ENCODE results near the gene EHD3. TPM values are rescaled to one million over a fixed set of nuclear protein-coding genes. Genes with fewer than 3 reads are reported as not detected.
A peak's percentile ranks its signal among the peaks of the same experiment; 100 is the strongest.

Gene EHD3
- total and polyA plus RNA-seq, 10 donors, result 4.6 to 27.2 (median 14.2) TPM

GRCh38 chr2:31267437-31268120, 33.6 kb downstream of the EHD3 start:
- Histone ChIP-seq H3K27me3 (replicated peaks in 1 of 7) (no peaks in the 10 kb centered on the region), H3K36me3 (peaks cover 0 to 51% (median 6%) of the 10 kb centered on the region in 6 donors), H3K9me3 (no peaks in the 10 kb centered on the region), H3K27ac (no peak overlapping the region), H3K4me1 (peaks cover 0 to 16% (median 0%) of the 10 kb centered on the region in 6 donors), H3K4me3 (no peak overlapping the region)
- no peak for DNase-seq
- TF ChIP-seq, protein P1, sequence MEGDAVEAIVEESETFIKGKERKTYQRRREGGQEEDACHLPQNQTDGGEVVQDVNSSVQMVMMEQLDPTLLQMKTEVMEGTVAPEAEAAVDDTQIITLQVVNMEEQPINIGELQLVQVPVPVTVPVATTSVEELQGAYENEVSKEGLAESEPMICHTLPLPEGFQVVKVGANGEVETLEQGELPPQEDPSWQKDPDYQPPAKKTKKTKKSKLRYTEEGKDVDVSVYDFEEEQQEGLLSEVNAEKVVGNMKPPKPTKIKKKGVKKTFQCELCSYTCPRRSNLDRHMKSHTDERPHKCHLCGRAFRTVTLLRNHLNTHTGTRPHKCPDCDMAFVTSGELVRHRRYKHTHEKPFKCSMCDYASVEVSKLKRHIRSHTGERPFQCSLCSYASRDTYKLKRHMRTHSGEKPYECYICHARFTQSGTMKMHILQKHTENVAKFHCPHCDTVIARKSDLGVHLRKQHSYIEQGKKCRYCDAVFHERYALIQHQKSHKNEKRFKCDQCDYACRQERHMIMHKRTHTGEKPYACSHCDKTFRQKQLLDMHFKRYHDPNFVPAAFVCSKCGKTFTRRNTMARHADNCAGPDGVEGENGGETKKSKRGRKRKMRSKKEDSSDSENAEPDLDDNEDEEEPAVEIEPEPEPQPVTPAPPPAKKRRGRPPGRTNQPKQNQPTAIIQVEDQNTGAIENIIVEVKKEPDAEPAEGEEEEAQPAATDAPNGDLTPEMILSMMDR (IDR thresholded peaks at IDR 0.05 in 8 of 11, conservative IDR thresholded peaks at IDR 0.05 in 3 of 11), result no peak
- TF ChIP-seq POLR2AphosphoS5 (IDR thresholded peaks at IDR 0.05) (no peak), POLR2A (IDR thresholded peaks at IDR 0.05) (no peak)
- 88 to 97% (median 90%) methylated on average over 8 of the region's 8 CpGs for WGBS, 5 donors
- intact Hi-C loops (cut with DNase I; ENCODE audit: low total_unique reads), result no loop called here

- WGBS, 5 donors, result 89 to 100% (median 92%) methylated on average over 2 of the region's 2 CpGs
- Histone ChIP-seq H3K4me3 (no peak overlapping the region), H3K36me3 (peaks cover 0 to 43% (median 6%) of the 10 kb centered on the region in 6 donors), H3K4me1 (peaks cover 0 to 16% (median 2%) of the 10 kb centered on the region in 6 donors), H3K27me3 (replicated peaks in 1 of 7) (no peaks in the 10 kb centered on the region), H3K27ac (no peak overlapping the region), H3K9me3 (no peaks in the 10 kb centered on the region)
- DNase-seq, result no peak
- intact Hi-C loops (cut with DNase I; ENCODE audit: low total_unique reads), result no loop called here
- TF ChIP-seq POLR2AphosphoS5 (IDR thresholded peaks at IDR 0.05) (no peak), POLR2A (IDR thresholded peaks at IDR 0.05) (no peak)
- TF ChIP-seq, protein P1 (IDR thresholded peaks at IDR 0.05 in 8 of 11, conservative IDR thresholded peaks at IDR 0.05 in 3 of 11), result no peak
These were observed 34.4 kb downstream of the EHD3 start for GRCh38 chr2:31268344-31268743.

- TF ChIP-seq, protein P1 (IDR thresholded peaks at IDR 0.05 in 8 of 11, conservative IDR thresholded peaks at IDR 0.05 in 3 of 11), result no peak
- no peak for TF ChIP-seq POLR2AphosphoS5 (IDR thresholded peaks at IDR 0.05)
- TF ChIP-seq POLR2A (IDR thresholded peaks at IDR 0.05), result no peak
- H3K27me3 ChIP-seq (replicated peaks in 1 of 7), result no peaks in the 10 kb centered on the region
- peaks cover 0 to 37% (median 6%) of the 10 kb centered on the region in 6 donors for H3K36me3 ChIP-seq
- 72 to 81% (median 76%) methylated on average over 4 of the region's 4 CpGs for WGBS, 5 donors
- H3K4me1 ChIP-seq, result peaks cover 0 to 16% (median 3%) of the 10 kb centered on the region in 6 donors
- intact Hi-C loops (cut with DNase I; ENCODE audit: low total_unique reads), result no loop called here
- DNase-seq, result no peak
- H3K4me3 ChIP-seq, result no peak overlapping the region
- no peaks in the 10 kb centered on the region for H3K9me3 ChIP-seq
- peak overlapping the region in 1 of 8 donors; percentile 4 for H3K27ac ChIP-seq
These were observed 35.1 kb downstream of the EHD3 start for GRCh38 chr2:31269087-31269486.

DNA sequence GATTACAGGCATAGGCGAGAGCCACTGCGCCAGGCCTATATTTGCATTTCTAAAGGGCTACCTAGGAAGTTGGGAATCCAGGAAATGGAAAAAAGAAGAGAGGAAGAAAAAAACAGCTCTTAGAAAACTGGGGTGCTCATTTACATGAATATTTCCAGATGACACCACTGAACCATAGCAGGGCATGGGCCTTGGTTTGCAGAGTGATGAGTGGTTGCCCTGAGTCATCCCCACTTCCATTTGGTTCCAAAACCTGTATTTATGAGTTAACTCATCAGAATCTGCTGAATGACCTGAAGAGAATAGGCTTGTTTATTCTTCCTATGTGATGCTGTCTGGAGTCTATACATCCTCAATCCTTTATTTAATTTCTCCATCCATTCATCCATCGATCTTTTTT, 36.2 kb downstream of the EHD3 start:
- Histone ChIP-seq H3K9me3 (no peaks in the 10 kb centered on the region), H3K4me1 (peaks cover 0 to 21% (median 3%) of the 10 kb centered on the region in 6 donors), H3K27ac (peak overlapping the region in 2 of 8 donors; percentile 30 to 42), H3K36me3 (peaks cover 0 to 32% (median 6%) of the 10 kb centered on the region in 6 donors), H3K4me3 (no peak overlapping the region), H3K27me3 (replicated peaks in 1 of 7) (peaks cover 0 to 9% (median 0%) of the 10 kb centered on the region in 7 donors)
- TF ChIP-seq, protein P1 (IDR thresholded peaks at IDR 0.05 in 8 of 11, conservative IDR thresholded peaks at IDR 0.05 in 3 of 11), result no peak
- TF ChIP-seq POLR2A (IDR thresholded peaks at IDR 0.05) (no peak), POLR2AphosphoS5 (IDR thresholded peaks at IDR 0.05) (no peak)
- DNase-seq, result no peak
- intact Hi-C loops (cut with DNase I; ENCODE audit: low total_unique reads), result no loop called here
- 92 to 96% (median 93%) methylated on average over 3 of the region's 3 CpGs for WGBS, 5 donors

Measured in spleen (tissue), 11 donors.